ENCODE measurements around the gene ZNF638.

Gene ZNF638

GRCh38 chr2:71473346-71474031, 141.9 kb downstream of the ZNF638 start:
- no peak for DNase-seq (ENCODE audit: low read depth in 2 of 2)

GRCh38 chr2:71474116-71474743, 142.6 kb downstream of the ZNF638 start:
- no peak for DNase-seq (ENCODE audit: low read depth in 2 of 2)

- DNase-seq (ENCODE audit: low read depth in 2 of 2), result no peak
Observed at GRCh38 chr2:71474744-71475397, 143.3 kb downstream of the ZNF638 start.

- DNase-seq (ENCODE audit: low read depth in 2 of 2), result no peak
Observed at GRCh38 chr2:71476495-71476894, 144.9 kb downstream of the ZNF638 start.

GRCh38 chr2:71477231-71477691, 145.7 kb downstream of the ZNF638 start:
- DNase-seq (ENCODE audit: low read depth in 2 of 2), result no peak

GRCh38 chr2:71478806-71479205, 147.2 kb downstream of the ZNF638 start:
- no peak for DNase-seq (ENCODE audit: low read depth in 2 of 2)

GRCh38 chr2:71479261-71479660, 147.7 kb downstream of the ZNF638 start:
- no peak for DNase-seq (ENCODE audit: low read depth in 2 of 2)

GRCh38 chr2:71481111-71481510, 149.5 kb downstream of the ZNF638 start:
- no peak for DNase-seq (ENCODE audit: low read depth in 2 of 2)

- no peak for DNase-seq (ENCODE audit: low read depth in 2 of 2)
Observed at GRCh38 chr2:71482055-71482454, 150.5 kb downstream of the ZNF638 start.

GRCh38 chr2:71483246-71483645, 151.7 kb downstream of the ZNF638 start:
- no peak for DNase-seq (ENCODE audit: low read depth in 2 of 2)

GRCh38 chr2:71484354-71484753, 152.8 kb downstream of the ZNF638 start:
- DNase-seq (ENCODE audit: low read depth in 2 of 2), result no peak

Data from stimulated activated CD8-positive, alpha-beta memory T cell treated with anti-CD3 and anti-CD28 coated beads, Interleukin-2, amount 100 ng/mL, for 48 hours (primary cell).